LNCAP (cell line): Measurements from ENCODE around the gene ACTN2.

Experiments used
- CTCF ChIP-seq: fragments of 450-650 bp; IDR thresholded peaks from 2 replicates; pipeline ENCODE4 v1.5.1; 2017; ENCODE audit warnings: mild to moderate bottlenecking

ACTN2 gene

GRCh38 chr1:236779312-236779711, 93.0 kb downstream of the ACTN2 start:
- TF ChIP-seq CTCF: no peak

- no peak for TF ChIP-seq CTCF
These were observed 99.2 kb downstream of the ACTN2 start for GRCh38 chr1:236785477-236785876.

GRCh38 chr1:236786453-236786852, 100.2 kb downstream of the ACTN2 start:
- TF ChIP-seq CTCF: no peak

GRCh38 chr1:236794585-236795034, 108.3 kb downstream of the ACTN2 start:
- TF ChIP-seq CTCF: no peak

- no peak for TF ChIP-seq CTCF
These were observed 108.9 kb downstream of the ACTN2 start, which contains the start of gene MTR for GRCh38 chr1:236795035-236795756. Gene MTR (plus strand): TSS chr1:236795292. CDS start chr1:236795704, 412 bp downstream.

- no peak for TF ChIP-seq CTCF
These were observed 109.7 kb downstream of the ACTN2 start for GRCh38 chr1:236795757-236796667.

- TF ChIP-seq CTCF: no peak
These were observed 112.7 kb downstream of the ACTN2 start for GRCh38 chr1:236799001-236799400.
